Mesenteric fat pad (tissue), 1 donor: ENCODE measurements around the gene ZFYVE28. TPM values are rescaled to one million over a fixed set of nuclear protein-coding genes. Genes with fewer than 3 reads are reported as not detected.
"Not testable (repeated sequence)": the region's sequence is repeated elsewhere in the genome, so short reads cannot be mapped to it uniquely, and the experiment has no call there.

Source experiments
- DNase-seq: peaks from one replicate; pipeline ENCODE4 v3.0.0-alpha.2; 2020; ENCODE audit warnings: low spot score
- total RNA-seq: library from RNA; stranded (reverse); fragmentation: NEBNext Ultra II Directional; extraction: Animal tissue kit (Norgen Biotek cat#: 25700); gene quantifications from one replicate; pipeline ENCODE4 v1.2.1, GENCODE V29; 2021
- donor health status: DM: yes; HTN: yes; CAD: no.

The ZFYVE28 gene
- total RNA-seq, 1 donor from 2014 or later: 12.9 TPM

DNA sequence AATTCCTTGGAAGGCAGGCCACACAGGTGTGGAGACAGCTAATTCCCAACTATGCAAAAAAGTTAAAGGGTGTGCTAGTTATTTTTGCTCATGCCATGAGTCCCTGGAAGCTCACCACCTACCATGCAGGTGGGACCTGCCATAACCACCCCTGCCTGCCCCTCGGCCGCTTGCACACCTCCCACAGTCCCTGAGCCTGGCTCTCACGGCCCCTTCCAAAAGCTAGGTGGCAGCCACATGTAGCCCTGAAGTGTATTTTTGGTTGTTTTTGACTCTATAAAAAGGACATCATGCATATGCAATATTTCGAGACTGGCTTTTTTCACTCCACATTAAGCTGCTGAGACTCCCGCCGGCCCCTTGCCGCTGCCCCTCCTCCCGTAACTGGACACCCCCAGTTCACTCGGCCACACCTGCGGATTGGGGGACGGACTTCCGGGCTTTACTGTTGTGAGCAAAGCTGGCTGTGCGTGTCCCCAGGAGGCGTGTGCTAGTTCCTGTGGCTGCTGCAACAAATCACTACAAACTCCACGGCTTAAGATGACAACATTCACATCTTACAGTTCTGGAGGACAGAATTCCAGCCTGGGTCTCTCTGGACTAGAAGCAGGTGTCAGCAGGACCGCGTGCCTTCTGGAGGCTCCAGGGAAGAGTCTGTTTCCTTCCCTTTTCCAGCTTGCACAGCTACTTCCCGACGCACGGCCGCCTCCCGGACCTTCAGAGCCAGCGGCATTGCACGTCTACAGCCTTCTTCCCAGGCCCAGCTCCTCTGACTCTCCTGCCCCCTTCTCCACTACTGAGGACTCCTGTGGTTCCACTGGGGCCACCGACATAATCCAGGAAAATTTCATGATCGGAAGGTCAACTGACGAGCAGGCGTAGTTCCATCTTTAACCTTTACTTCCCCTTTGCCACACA, 24.8 kb downstream of the ZFYVE28 start:
- no peak for DNase-seq

DNA sequence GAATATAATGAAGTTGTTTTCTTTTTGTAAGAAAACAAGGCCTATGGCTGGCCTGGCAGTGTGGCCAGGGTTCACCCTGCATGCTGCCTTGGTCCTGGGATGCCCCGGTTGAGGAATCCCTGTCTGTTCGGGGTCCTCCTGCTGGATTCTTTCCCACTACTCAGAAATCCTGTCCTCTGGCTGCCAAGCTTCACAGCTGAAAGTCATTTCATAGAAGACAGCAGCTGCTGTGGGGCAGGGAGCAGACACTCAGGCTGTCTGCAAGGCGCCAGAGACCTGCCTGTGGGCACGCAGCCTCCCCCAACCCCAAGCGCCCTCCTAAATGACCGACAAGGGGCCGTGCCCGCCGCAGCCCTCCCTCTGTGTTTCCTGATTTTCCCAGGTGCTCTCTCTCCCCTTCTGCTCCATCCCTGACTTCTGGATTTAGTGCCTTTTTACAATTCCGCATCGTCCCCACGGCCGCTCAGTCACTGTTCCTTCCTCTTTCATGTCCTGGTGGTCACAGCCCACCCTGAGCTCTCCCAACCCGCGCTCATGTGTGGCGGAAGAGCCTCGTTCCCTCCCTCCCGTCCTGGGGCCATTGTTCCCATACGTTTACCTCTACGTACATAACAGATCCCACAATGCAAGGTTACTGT, 27.5 kb downstream of the ZFYVE28 start:
- no peak for DNase-seq

DNA sequence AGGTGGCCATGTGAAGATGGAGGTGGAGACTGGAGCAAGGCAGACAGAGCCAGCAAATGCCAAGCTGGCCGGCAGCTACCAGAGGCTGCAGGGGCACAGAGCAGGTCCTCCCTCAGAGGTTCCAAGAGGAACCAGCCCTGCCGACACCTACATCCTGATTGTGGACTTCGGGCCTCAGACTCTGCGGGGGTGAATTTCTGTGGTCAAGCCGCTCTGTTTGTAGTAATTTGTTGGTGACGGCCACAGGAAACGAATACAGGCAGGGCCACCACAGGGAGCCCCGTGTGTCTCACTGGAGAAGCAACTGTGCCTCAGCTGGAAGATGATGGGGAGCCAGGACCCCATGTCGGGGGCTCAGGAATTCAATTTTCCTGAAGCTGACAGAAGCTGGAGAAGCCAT, 28.3 kb downstream of the ZFYVE28 start:
- no peak for DNase-seq

DNA sequence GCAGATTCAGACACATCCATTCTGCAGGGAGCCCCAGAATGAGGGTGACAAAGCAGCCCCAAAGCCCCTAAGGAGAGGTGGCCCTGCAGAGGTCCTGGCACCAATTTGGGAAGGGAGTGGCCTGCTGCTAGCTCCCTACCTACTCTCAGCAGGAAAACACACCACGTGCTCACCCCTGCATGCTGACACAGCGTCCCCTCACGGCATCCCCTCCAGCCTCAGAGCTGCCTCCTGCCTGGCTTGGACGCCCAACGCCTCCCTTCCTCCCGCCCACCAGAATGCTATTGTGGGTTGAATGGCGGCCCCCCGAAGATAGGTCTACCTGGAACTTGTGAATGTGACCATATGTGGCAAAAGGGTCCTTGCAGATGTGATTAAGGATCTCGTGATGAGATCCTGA, 28.8 kb downstream of the ZFYVE28 start:
- no peak for DNase-seq

DNA sequence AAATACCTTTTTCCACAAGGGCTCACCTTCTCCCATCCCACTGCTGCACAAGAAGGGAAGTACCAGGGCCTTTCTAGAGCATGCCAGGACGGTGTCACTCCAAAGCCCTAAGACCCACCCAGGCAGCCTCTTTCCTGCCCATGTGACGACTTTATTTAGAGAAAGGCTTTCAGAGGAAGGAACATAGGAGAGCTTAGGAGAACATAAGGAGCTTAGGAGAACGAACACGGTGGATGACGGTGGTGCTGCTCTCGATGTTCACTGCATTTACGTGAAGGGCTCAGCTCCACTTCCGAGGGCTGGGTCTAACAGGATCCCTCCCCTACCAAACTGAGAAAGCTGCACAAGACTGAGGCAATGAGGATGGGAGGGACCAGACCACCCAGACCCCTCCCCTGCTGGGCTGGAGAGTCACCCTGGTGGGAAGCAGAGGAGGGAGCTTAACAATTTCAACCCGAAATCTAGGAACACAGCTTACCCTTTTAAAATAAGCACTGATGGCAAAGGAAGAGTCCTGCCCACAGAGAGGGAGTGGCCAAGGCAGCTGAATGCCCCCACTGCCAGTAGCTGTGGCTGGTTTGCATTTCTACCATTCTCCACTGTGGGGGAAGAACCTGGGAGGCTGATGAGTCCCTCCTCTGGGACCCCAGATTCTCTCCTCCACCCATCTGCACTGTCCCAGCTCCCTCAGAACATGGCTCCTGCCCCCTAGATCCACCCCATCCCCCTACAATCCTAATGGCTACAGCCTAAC, 29.8 kb downstream of the ZFYVE28 start:
- DNase-seq: no peak

DNA sequence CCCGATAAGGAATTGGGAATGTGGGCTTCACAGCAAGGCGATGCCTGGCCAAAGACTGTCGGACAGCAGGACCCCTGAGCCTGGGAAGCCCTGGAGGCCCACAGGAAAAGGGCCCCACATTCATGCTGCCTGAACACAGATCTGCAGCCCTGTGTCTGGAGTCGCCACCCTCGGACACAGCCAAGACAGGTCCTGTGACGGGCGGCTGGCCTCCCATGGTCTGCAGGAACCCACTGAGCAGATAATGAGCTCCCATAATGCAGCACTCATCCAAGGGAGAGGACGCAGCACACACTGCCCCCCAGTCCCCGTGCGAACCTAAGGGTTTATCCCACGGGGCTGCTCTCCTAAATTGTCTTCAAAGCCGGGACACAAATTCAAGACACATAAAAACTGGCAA, 30.6 kb downstream of the ZFYVE28 start:
- no peak for DNase-seq

DNA sequence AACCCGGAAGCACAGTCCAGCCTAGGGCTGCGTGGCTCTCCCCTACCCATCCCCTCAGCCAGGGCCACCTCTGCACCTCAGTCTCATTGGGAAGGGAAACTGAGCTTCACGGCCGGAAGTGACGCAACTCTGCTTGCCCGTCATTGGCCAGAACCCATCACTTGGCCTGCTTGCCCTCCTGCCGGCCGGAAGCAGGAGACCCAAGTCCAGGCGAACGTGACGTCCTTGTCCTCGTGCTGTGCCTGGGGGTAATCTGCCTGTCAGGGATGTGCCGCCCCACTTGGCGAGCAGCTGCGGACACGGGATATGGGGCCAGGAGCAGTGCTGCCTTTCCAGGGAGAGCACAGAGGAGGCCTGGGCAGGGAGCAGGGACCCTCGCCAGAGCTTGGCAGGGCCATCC, 31.2 kb downstream of the ZFYVE28 start:
- no peak for DNase-seq

DNA sequence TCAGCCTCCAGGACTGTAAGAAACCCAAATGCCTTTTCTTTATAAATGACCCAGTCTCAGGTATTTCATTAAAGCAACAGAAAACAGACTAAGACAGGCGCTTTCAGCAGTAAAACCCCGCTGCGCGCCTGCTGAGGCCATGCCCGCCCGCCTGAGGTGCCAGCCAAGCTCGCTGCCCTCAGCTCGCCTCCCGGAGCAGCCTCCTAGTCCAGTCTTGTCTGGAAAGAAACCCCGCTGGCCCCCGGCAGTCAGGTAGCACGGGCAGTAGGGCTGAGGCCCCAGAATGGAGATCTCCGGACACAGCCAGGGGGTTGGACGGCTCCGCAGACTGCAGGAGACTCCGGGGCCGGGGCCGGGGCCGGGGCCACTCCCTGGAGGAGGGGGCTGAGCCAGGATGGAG, 31.7 kb downstream of the ZFYVE28 start:
- DNase-seq: no peak

DNA sequence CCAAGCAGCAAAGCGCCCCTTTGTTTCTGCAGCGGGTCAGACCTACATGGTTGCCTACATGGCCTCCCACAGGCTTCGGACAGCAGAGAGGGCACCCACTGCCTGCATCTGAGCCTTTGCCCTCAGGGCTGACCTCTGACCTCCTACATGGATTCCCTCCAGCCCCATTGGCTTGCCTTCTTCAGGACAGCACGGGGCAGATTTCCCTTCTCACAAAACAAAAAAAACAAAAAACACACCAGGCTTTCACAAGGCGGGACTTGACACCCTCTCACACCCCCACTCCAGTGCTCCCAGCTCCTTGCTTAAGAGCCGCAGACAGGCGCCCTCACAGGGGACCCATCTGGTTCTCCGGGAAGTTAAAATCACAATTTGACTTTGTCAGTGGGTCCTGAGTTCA, 32.9 kb downstream of the ZFYVE28 start:
- DNase-seq: no peak

DNA sequence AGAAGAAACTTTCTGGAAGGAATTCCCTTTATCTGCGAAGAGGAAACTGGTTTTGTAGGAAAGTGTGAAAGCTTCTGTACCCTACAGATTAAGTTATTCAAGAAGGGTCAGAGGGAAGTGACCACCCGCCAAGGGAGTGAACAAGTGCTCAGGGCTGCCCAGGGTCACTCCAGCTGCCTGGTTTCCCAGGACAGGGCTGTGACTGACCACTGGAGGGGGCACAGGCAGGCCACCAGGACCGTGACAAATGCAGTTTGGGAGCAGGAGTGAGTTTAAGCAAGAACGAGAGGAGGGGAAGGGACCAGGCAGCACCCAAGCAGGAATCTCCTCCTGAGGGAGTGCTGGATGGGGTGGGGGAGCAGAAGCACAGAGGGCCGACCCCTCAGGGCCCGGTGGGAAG, 34.2 kb downstream of the ZFYVE28 start:
- no peak for DNase-seq

DNA sequence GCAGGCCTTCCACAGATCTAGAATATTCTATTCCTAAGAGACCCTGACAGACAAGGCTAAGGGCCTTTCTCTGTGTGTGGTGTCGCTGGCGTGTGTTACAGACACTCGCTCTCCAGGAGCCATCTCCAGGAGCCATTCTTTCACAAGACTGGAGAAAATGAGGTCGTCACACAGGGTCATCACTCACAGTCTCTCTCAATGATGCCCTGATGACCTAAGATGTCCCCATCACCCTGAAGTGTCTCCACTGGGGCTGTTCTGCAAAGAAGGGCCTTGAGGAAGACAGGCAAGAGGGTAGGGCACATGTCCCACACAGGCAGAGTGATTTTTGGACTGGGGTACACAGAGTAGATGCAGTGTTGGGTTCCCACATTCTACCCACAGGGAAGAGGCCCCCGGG, 34.7 kb downstream of the ZFYVE28 start:
- no peak for DNase-seq

DNA sequence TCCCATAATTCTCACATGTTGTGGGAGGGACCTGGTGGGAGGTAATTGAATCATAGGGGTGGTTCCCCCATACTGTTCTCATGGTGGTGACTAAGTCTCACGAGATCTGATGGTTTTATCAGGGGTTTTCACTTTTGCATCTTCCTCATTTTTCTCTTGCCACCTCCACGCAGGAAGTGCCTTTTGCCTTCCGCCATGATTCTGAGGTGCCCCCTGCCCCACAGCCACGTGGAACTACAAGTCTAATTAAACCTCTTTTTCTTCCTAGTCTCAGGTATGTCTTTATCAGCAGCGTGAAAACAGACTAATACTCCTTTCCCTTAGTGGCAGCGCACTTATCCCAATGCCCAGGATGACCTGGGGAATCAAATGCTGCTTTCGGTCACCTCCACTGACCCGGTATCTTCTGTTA, 35.2 kb downstream of the ZFYVE28 start:
- not testable (repeated sequence) for DNase-seq

DNA sequence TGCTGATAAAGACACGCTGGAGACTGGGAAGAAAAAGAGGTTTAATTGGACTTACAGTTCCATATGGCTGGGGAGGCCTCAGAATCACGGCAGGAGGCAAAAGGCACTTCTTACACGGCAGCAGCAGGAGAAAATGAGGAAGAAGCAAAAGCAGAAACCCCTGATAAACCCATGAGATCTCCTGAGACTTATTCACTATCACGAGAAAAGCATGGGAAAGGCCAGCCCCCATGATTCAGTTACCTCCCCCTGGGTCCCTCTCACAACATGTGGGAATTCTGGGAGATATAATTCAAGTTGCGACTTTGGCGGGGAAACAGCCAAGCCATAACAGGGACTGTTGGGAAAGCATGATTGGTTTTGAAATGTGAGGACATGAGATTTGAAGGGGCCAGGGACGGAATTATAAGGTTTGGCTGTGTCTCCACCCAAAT, 35.7 kb downstream of the ZFYVE28 start:
- not testable (repeated sequence) for DNase-seq

DNA sequence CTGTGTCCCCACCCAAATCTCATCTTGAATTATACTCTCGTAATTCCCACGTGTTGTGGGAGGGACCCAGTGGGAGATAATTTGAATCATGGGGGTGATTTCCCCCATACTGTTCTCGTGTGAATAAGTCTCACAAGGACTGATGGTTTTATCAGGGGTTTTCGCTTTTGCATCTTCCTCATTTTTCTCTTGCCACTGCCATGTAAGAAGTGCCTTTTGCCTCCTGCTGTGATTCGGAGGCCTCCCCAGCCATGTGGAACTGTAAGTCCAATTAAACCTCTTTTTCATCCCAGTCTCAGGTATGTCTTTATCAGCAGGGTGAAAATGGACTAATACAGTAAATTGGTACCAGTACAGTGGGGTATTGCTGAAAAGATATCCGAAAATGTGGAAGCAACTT, 37.9 kb downstream of the ZFYVE28 start:
- DNase-seq: not testable (repeated sequence)

DNA sequence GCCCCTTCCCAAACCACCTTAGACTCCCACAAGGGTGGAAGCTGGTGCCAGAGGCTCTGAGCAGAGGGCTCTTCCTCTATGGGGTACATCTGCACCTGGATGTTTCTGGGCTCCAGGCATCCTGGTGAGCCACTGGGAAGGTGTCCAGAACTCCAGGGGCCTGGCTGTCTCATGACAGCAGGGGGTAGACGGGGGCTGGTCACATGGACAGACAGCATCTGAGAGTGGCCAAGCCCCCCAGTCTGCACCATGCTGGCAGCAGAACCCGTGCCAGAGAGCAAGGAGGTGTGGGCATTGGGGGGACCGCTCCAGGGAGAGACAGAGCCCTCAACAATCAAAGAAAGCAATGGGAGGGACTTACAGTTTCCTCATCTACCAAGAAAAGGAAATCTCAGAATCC, 39.5 kb downstream of the ZFYVE28 start:
- no peak for DNase-seq

DNA sequence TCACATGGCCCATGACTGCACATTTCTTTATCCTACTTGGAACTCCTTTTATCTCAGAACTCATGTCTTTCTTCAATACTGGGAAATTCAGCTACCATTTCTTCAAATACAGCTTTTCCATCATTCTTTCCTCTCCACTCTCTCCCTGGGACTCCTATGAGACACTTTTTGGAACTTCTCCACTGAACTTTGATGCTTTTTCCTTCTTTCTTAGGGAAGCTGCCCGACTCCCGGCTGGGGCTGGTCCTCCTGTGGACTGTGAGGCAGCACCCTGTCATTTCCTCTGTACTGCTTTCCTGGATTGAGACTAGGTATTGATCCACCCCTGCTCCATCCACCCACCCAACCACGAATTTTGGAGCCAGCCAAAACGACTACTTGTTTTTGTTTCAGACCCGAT, 40.0 kb downstream of the ZFYVE28 start:
- no peak for DNase-seq

DNA sequence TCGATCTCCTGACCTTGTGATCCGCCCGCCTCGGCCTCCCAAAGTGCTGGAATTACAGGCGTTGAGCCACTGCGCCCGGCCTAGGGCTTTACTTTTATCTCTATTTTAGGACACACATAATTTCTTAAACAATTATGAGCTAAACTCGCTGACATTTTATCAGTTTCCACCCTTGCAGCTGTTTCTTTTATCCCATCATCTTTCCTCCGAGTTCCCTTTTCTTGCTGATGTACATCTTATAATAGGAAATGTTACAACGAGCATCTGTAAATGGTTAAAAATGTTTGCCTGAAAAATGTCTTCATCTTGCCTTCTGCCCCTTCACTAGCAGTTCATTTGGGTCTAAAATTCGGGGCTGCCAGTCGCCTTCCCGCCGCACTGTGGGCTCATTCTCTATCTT, 41.2 kb downstream of the ZFYVE28 start:
- no peak for DNase-seq

DNA sequence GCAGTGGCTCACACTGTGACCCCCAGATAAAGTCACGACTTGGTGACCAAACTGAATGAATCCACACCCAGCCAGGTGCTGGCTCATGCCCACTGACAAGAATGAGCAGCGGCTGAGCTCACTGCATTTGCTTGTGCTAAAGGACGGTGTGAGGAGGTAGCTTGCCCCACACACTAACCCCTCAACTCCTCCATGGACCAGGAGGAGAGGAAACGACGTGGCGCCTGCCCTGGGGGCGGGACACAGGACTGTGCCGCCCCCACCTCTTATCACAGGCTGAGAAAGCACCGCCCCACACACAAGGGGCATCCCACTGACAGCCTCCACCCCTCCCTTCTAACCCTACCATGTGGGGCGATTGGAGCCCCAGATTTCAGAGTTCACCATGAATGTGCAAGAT, 43.0 kb downstream of the ZFYVE28 start:
- DNase-seq: no peak

DNA sequence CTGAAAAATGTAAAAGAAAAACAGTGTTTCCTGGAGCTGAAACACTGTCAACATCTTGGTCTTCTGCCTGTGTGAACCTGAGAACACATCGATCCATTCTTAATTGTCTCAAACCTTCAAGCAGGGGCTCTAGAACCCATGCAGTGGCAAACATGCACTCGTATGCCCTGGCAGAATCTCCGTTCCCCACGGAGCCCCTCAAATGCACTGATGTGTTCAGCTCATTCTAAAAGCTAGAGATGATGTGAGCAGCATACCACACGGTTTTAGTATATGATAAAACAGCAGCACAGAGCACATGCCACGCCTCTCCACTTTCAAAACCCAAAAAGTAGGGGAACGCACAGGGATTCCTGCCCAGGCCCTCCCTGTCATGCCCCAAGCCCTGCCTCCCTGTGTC, 44.9 kb downstream of the ZFYVE28 start:
- DNase-seq: no peak

DNA sequence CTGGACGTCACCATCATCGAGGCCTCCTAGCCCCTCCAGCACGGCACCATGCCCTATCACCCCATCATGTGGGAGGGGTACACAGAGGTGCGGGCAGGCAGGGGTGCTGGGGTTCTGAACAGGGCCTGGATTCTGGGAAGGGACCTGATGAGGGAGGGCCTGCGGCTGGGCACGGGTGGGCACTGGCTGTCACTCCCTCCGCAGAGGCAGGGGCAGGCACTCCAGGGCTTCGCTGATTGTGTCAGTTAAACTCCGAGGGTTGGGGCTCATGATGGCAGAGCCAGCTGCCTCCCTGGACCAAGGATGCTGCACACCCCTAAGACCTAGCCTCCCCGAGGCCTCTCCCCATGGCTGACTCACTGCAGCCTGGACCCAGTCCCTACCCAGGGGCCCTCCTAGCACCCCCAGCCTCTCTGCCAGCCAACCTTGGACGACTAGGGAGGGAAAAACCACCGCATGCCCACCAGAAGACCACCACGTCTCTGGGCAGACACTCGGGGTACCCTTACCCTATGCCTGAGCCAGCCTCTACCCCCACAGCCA, 45.9 kb downstream of the ZFYVE28 start:
- DNase-seq: no peak

DNA sequence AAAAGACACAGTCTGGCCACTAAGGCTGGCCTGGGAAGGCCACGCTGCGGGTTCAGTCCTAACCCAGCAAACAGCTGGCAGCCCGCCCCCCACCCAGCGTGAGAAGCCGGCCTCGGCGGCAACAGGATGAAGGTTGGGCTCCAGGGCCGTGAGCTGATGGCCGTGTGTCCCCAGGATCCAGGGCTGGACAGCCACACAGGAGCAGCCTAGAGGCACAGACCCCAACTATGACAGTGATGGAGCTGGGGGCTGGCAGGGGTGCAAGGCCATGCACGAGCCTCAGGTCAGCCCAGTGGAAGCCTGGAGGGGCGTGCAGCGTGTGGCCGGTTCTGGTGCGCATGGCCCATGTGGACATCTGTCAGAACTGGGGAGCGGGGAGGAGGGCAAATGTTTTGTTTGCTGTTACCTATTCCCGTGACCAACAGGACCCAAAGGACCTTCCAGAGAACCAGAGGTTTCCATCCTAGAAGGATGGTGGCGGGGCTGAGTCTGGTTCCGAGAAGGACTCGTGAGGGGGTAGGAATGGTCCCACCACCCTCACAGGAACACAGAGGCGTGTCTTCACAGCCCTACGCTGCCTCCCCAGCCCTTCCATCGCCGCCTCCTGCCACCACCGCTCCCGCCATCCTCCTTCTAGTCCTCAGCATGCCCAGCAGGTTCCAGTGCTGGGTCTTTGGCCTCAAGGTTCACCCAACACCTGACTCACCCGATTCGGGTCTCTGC, 46.5 kb downstream of the ZFYVE28 start:
- no peak for DNase-seq
